Muscle layer of colon (tissue), 2 donors: ENCODE results near the gene PPP2R1A.
"Not testable (repeated sequence)": the region's sequence is repeated elsewhere in the genome, so short reads cannot be mapped to it uniquely, and the experiment has no call there.

ENCODE experiments used
- H3K27ac ChIP-seq: one replicate; pipeline ENCODE4 v1.7.0; 2013; ENCODE audit warnings: low read depth, mild to moderate bottlenecking, low read length, moderate library complexity
- H3K27me3 ChIP-seq, 2 donors: one replicate each; pipeline ENCODE4 v1.7.0; 2013; ENCODE audit warnings: low read length in 2 of 2, mild to moderate bottlenecking in 2 of 2; ENCODE audit not compliant: insufficient read depth in 2 of 2, control insufficient read depth in 1 of 2
- H3K36me3 ChIP-seq: one replicate; pipeline ENCODE4 v1.7.0; 2013; ENCODE audit warnings: mild to moderate bottlenecking, low read length; ENCODE audit not compliant: insufficient read depth
- H3K4me1 ChIP-seq: one replicate; pipeline ENCODE4 v1.7.0; 2013; ENCODE audit warnings: mild to moderate bottlenecking, low read length; ENCODE audit not compliant: insufficient read depth
- H3K4me3 ChIP-seq, 2 donors: one replicate each; pipeline ENCODE4 v1.7.0; 2013; ENCODE audit warnings: low read length in 2 of 2, low read depth in 1 of 2, mild to moderate bottlenecking in 1 of 2, moderate library complexity in 1 of 2
- H3K9ac ChIP-seq: one replicate; pipeline ENCODE4 v1.7.0; 2013; ENCODE audit warnings: low read length
- H3K9me3 ChIP-seq: one replicate; pipeline ENCODE4 v1.7.0; 2013; ENCODE audit warnings: mild to moderate bottlenecking, low read length
- donor health status: abdominal sarcoma.
- donor health status: Adenocarcinoma of cecum.

PPP2R1A gene

DNA sequence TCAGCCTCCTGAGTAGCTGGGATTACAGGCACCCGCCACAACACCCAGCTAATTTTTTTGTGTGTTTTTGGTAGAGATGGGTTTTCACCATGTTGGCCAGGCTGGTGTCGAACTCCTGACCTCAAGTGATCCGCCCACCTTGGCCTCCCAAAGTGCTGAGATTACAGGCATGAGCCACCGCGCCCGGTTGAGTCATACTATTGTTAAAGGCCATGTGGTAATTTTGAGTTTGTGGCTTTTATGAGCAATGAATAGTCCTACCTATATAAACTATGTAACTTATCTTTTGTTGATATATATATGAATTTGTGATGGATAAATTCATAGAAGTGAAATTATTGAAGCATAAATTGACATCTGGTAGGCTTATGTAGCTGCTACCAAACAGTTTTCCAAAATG, 75.7 kb downstream of the PPP2R1A start:
- H3K36me3 ChIP-seq, H3K9me3 ChIP-seq, H3K27ac ChIP-seq, H3K4me3 ChIP-seq, H3K9ac ChIP-seq, H3K4me1 ChIP-seq, H3K27me3 ChIP-seq: not testable (repeated sequence)

DNA sequence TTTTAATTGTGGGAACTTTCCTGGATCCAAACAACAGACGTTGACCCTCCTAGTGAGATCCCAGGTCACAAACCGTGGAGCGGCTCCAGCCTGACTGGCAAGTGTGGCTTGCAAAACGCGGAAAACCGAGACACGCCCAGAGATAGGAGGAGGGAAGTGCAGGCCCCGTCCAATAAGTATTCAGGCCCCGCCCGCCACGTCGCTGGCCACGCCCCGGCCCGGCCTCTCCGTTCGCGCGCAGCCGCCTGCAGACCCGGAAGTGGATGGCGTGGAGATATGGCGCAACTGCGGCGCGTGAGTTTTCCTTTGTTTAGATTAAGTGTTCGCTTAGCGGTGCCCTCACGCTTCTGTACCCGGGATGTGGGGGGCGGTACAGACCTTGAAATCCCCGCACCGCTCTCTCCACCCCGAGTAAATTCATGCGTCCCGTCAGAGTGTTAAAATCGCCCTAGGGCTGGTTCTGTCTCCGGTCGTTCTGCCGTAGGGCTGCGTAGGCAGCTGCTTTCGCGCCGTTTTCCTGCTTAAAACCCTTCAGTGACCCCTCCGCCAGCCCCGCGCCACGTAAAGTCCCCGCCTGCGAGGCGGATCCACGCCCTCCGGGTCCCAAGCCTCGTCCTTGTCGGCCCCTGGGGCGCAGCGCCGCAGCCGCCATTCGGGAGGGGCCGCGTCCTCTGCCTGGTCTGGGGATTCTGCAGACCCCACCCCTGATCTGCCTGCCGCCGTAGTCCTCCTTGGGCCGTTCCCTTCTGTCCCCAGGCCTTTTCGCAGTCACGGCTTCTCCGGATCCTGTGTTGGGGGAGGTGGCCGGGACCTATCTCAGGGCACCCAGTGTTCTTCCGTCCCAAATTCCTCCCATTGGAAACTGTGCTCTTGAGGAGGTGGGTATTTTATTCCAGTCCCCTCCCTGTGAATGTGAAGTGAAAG, 79.7 kb downstream of the PPP2R1A start, which contains the start of gene ZNF766:
Gene ZNF766 (plus strand): TSS at position 250 of the 924 bp plus-strand sequence. CDS start 27 bp downstream, at position 277.
- H3K9ac ChIP-seq: peak within 1 kb of the TSS; percentile 99
- H3K27me3 ChIP-seq: no peaks in the 10 kb centered on the region
- H3K9me3 ChIP-seq: no peaks in the 10 kb centered on the region
- H3K4me3 ChIP-seq: peak within 1 kb of the TSS; percentile 94 to 97
- peak within 1 kb of the TSS; percentile 97 for H3K27ac ChIP-seq
- H3K4me1 ChIP-seq: peaks cover 16% of the 10 kb centered on the region
- H3K36me3 ChIP-seq: peaks cover 11% of the 10 kb centered on the region

DNA sequence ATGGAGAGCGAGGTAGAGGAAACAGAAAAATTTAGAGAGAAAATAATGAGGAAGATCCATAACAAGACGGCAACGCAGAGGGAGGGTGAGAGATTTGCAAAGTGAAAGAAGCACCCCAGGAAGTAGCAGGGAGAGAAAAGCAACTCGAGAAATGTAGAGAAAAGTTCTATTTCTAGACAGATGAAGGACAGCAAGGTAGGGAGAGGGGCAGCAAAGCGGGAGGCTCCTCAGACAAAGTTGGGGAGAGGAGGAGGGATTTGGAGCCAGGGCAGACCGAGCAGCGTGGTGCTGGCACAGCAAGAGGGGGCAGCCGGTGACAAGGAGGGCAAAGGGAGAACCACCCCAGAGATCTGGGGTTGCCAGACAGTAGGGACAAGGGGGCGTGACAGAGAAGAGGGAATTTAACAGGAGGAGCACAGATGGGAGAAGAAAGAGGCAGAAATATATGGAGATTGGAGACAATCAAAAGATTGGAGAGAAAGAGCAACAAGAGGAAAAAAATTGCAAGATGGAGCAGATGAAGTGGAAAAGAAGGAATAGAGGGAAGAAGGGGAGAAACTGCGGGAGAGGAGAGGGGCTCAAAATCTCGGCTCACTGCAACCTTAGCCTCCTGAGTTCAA, 80.5 kb downstream of the PPP2R1A start:
- Histone ChIP-seq H3K9me3 (no peaks in the 10 kb centered on the region), H3K4me3 (peak overlapping the region; percentile 94 to 97), H3K4me1 (peaks cover 16% of the 10 kb centered on the region), H3K36me3 (peaks cover 11% of the 10 kb centered on the region), H3K9ac (peak overlapping the region; percentile 99), H3K27me3 (no peaks in the 10 kb centered on the region), H3K27ac (peak overlapping the region; percentile 97)

DNA sequence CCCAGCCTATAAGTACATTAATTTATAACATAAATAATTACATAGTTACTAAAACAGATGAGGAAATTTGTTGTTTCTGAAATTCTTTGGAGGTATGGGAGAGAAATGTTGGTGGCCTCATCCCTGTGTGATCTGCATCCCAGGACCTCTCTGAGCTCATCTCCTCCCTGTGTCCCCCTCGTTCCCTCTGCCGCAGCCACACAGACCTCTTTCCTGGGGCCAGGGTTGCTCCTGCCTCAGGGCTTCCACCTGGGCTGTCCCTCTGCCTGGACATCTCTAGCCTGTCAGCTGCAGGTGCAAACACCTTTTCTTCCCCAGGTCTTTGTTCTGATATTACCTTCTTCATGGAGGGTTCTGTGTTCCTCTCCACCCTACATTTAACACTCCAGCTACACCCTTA, 83.4 kb downstream of the PPP2R1A start:
- H3K4me1 ChIP-seq: peaks cover 16% of the 10 kb centered on the region
- no peaks in the 10 kb centered on the region for H3K9me3 ChIP-seq
- H3K9ac ChIP-seq: no peak overlapping the region
- no peaks in the 10 kb centered on the region for H3K27me3 ChIP-seq
- no peak overlapping the region for H3K27ac ChIP-seq
- H3K4me3 ChIP-seq: no peak overlapping the region
- peaks cover 11% of the 10 kb centered on the region for H3K36me3 ChIP-seq

DNA sequence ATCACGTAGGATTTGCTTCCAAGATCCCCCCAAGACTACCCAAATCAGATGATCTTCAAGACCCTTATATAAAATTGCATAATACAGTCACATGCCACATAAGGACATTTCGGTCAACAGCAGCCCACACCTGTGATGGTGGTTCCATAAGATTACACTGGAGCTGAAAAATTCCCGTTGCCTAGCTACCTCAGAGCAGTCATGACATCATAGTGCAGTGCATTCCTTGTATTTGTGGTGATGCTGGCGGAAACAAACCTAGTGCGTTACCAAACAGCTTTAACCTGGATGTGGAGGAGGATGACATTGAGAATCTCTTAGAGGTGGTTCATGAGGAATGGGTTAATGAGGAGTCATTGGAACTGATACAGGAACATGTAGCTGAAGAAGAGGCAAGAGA, 84.3 kb downstream of the PPP2R1A start:
- peaks cover 11% of the 10 kb centered on the region for H3K36me3 ChIP-seq
- no peak overlapping the region for H3K9ac ChIP-seq
- H3K27me3 ChIP-seq: no peaks in the 10 kb centered on the region
- no peaks in the 10 kb centered on the region for H3K9me3 ChIP-seq
- peaks cover 13% of the 10 kb centered on the region for H3K4me1 ChIP-seq
- no peak overlapping the region for H3K27ac ChIP-seq
- no peak overlapping the region for H3K4me3 ChIP-seq

DNA sequence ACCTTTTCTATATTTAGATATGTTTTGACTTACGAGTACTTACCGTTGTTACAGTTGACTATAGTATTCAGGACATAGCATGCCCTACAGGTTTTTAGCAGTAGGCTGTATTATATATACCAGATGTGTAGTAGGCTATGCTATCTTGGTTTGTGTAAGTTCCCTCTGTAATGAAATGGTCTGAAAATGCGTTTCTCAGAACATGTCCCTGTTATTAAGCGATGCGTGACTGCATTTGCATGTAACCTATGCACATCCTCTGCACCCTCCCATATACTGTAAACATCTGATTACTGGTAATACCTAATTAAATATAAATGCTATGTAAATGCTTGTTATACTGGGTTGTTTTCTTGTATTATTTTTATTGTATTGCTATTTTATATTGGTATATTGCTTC, 86.1 kb downstream of the PPP2R1A start:
- H3K27ac ChIP-seq: no peak overlapping the region
- H3K9me3 ChIP-seq: no peaks in the 10 kb centered on the region
- no peaks in the 10 kb centered on the region for H3K27me3 ChIP-seq
- H3K4me3 ChIP-seq: no peak overlapping the region
- H3K36me3 ChIP-seq: peaks cover 11% of the 10 kb centered on the region
- no peak overlapping the region for H3K9ac ChIP-seq
- peaks cover 6% of the 10 kb centered on the region for H3K4me1 ChIP-seq

DNA sequence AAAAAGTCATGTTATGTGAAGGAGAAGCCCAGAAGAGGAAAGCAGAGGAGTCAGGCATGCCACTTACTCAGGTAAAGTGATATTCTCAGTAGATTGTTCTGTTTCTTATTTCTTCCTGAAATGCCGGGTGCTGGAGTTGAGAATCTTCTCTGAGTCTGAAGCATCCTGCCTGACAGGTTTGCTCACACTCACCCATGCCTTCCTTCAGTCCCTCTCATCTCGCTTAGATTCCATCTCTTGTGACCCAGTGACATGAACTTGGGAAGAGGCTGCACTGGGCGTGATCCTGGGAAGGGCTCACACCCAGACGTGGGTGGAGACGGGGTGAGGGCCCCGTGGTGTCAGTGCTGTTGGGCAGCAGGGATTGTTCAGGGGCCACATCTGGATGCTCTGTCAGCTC, 87.6 kb downstream of the PPP2R1A start:
- Histone ChIP-seq H3K9me3 (no peaks in the 10 kb centered on the region), H3K27me3 (no peaks in the 10 kb centered on the region), H3K4me1 (no peaks in the 10 kb centered on the region), H3K27ac (no peak overlapping the region), H3K9ac (no peak overlapping the region), H3K4me3 (no peak overlapping the region), H3K36me3 (peaks cover 10% of the 10 kb centered on the region)
